ENCODE results near the gene SYNPO2. TPM values are rescaled to one million over a fixed set of nuclear protein-coding genes. Genes with fewer than 3 reads are reported as not detected.
A peak's percentile ranks its signal among the peaks of the same experiment; 100 is the strongest.
"Not testable (repeated sequence)": the region's sequence is repeated elsewhere in the genome, so short reads cannot be mapped to it uniquely, and the experiment has no call there.

SYNPO2 gene
- total RNA-seq, 1 donor from 2014 or later: 0.47 TPM

DNA sequence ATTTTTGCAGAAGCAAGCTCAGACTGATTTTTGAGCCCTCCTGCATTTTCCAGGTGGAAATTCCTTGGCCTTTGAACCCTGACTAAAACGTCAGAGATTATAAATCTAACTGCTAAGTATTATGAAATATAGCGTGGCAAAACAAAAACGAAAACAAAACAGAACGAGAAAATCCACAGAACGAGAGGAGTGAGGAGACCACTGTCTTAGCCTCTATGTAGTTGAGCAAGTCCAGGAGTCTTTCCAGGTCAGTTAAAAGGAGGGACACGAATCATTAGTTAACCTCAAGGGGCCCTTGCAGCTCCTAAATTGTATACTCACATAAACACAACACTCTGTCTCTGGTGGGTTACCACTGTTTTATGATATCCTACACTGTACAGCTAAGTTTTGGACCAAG lies 80.2 kb downstream of the SYNPO2 start:
- DNase-seq (ENCODE audit: extremely low read depth, low read depth, low spot score): no peak

DNA sequence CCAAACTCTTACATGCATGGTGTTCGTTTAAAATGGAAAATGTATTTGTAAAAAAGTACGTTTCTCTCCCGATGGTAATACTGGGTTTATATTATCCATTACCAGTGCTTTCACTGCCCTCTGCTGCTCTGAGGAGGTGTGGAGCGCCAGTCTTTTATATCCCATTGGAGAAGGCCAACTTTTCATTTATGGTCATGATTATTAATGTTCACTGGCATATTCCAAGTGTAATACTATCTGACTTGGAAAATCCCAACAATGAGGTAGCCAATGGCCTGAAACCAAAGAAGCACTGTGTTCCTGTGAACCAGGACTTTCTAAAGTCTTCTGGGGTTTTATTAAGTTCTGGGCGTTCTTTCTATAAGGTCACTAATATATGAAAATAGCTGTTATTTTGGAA lies 80.7 kb downstream of the SYNPO2 start:
- no peak for DNase-seq (ENCODE audit: extremely low read depth, low read depth, low spot score)

DNA sequence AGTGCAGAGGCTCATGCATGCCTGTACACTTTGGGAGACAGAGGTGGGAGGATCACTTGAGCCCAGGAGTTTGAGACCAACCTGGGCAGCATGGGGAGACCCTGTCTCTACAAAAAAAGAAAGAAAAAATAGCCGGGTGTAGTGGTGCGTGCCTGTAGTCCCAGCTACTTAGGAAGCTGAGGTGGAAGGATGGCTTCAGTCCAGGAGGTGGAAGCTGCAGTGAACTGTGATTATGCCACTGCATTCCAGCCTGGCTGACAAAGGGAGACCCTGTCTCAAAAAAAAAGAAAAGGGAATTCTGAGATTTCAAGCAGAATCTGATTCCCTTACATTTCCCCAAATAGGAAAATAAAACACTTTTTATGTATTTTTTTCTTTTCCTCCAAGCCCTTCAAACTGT lies 83.5 kb downstream of the SYNPO2 start:
- DNase-seq (ENCODE audit: extremely low read depth, low read depth, low spot score): no peak

DNA sequence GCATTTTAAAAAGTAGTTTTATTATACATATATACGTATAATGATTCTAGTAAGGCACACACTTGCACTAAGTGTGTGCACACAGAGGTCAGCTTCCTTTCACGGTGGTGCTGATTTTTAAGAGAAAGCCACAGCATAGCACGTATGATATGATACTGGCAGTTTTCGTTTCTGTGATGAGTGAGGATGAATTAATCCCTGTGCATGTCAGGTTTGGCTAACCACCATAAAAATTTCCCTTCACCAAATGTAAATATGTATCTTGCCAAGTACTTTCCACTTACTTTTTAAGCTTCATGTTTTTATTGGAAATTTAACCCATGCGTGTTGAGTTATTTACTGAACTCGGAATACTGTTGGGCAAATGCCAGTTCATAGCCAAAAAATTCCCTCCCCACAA lies 84.6 kb downstream of the SYNPO2 start:
- no peak for DNase-seq (ENCODE audit: extremely low read depth, low read depth, low spot score)

DNA sequence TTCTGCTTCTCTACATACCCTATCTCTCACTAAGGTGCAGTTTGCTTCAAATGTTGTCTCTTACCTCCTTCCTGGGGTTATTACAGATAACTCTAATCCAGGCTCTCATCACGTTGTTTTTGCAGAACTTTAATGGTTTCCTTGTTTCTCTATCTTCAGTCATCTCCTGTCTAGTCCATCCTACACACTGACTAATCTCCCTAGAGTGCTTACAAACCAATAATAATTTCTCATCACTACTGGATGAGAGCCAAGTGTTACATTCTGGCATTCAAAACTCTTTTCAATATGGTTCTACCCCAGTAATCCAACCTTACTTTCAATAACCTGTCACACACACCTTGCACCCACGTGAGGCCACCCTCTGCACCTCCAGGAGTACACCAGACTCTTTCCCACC lies 86.1 kb downstream of the SYNPO2 start:
- DNase-seq (ENCODE audit: extremely low read depth, low read depth, low spot score): no peak

DNA sequence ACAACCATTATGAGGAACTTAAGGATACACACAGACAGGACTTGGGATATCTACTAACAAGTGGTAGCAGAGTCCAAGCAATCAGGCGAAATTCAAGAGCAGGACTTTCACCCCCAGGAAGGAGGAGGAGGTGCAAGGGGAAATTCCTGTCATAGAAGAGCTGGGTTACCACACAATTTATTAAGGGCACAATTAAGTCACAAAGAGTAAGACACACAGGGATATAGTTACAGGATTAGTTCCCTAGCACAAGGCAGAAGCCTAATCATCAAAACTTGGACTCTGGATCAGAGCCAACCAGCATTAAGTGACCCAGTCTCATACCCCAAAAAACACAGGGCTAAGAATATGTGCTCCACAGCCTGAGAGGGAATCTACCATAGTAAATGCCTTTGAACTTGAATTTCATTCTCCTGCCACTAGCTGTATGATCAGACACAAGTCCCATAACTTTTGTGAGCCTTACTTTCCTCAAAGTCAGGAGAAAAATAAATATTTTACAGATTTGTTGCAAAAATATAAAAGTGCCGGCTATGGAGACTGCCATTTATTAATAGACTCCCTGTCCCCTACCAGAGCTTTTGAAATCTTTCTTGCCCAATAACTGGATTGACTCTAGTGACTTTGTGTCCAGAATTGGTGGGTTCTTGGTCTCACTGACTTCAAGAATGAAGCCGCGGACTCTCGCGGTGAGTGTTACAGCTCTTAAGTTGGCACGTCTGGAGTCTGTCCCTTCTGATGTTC lies 87.0 kb downstream of the SYNPO2 start:
- DNase-seq (ENCODE audit: extremely low read depth, low read depth, low spot score): no peak

DNA sequence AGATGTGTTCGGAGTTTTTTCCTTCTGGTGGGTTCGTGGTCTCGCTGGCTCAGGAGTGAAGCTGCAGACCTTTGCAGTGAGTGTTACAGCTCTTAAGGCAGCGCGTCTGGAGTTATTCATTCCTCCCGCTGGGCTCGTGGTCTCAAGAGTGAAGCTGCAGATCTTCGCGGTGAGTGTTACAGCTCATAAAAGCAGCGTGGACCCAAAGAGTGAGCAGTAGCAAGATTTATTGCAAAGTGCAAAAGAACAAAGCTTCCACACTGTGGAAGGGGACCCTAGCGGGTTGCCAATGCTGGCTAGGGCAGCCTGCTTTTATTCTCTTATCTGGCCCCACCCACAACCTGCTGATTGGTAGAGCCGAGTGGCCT lies 87.5 kb downstream of the SYNPO2 start:
- not testable (repeated sequence) for DNase-seq (ENCODE audit: extremely low read depth, low read depth, low spot score)

DNA sequence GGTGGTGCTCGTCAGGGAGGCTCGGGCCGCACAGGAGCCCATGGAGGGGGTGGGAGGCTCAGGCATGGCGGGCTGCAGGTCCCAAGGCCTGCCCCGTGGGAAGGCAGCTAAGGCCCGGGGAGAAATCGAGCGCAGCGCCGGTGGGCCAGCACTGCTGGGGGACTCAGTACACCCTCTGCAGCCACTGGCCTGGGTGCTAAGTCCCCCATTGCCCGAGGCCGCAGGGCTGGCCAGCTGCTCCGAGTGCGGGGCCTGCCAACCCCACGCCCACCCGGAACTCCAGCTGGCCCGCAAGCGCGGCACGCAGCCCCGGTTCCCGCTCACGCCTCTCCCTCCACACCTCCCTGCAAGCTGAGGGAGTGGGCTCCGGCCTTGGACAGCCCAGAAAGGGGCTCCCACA lies 88.4 kb downstream of the SYNPO2 start:
- DNase-seq (ENCODE audit: extremely low read depth, low read depth, low spot score): not testable (repeated sequence)

DNA sequence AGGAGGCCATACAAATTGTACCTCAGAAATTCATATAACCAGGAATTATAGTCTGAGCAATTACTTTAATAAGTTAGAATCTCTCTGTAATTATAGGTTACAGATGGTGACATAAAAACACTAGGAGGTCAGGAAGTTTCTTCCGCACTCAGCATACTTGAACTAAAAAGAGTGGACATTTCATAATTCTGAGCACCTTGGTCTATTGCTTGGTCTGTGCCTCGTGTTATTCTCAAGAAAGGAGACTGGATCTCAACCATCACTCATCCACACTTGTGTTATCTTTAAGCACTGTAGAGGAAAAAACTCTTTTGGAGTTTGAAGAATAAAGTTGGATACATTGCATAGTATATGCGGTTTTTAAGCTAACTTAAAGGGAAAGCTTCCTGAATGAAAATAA lies 91.1 kb downstream of the SYNPO2 start:
- DNase-seq (ENCODE audit: extremely low read depth, low read depth, low spot score): no peak

DNA sequence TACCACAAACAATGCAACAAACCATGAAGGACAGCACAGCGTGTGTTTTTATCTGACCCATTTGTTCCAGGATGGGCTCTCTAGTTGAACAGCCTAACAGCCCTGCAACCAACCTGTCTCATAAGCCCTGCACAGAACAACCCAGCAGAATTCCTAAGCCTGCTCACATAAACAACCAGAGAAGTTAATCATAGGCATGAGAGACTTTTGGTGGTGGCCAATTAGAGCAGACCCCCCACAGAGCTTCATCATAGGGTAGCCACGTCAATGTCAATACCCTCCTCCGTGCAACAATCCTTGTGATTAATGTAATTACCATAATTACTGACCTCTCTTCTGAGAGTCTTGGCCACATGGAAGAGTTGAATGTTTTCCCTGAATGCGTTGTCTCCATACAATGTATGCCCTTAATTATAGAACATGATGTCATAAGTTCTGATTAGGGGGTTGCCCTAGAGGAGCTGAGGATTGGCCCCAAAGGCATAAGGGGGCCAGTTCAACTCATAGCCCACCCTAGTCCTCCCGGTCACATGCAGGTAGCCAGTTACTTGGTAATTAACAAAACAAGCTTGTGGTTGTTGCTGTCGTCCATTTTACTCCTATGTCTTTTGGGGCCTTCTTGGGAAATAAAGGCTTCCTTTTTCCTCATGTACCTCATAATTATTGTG lies 92.7 kb downstream of the SYNPO2 start:
- no peak for DNase-seq (ENCODE audit: extremely low read depth, low read depth, low spot score)

DNA sequence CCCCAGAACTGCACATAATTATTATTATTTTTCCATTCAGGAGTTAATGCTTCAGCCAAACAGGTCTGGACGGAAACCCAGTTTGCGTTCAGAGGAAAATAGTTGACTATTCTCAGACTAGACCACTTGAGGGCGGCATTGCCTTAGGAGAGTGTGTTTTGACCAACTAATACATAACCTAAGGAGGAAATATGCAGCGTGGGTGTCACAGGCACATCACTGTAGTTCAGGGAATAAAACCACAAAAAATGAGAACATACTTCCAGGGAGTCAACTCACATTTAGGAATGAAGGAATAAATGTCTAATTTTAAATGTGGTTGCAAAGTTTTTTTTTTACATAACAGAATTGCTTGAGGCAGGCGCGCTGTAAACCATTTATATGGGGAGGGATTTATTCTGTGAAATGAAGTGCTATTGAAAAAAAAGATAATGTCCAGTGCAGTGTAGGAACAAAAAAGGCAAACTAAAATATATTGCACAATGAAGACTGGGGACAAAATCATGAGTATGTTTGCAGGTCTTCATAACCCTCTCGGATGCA lies 93.3 kb downstream of the SYNPO2 start:
- peak; percentile 55 for DNase-seq (ENCODE audit: extremely low read depth, low read depth, low spot score)

DNA sequence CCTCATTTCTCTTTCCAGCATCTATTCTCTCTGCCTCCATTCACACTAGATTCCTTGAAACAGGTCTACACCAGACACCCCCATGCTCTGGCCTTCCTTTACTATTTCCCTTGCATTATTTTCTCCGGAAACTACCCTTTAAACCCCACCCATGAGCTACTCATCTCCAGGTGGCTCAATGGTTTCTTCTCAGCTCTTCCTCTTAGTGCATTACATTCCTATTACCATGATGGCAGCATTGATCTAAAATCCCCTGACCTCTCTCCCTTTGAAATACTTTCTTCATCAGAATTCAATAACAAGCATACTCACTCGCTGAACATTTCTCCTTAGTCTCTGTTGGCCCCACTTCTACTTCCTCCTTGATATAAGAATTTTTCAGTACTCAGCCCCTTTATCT lies 94.6 kb downstream of the SYNPO2 start:
- DNase-seq (ENCODE audit: extremely low read depth, low read depth, low spot score): no peak

DNA sequence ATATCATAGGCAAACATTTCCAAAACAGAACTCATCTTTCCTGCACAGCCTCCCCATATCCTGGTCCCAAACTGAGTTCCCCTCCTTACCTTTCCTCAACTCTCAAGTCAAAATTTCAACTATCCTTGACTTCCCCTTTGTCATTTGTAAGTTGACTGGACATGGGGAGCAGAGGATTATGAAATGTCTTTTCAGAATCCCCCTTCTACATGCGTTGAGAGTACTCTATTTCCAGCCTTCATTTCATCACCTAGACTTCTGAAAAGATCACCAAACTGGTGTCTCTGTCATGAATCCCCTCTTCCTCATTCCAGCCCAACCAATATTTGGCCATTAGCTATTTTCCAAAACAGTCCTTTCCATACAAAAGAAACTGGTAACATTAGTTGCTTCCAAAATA lies 95.2 kb downstream of the SYNPO2 start:
- no peak for DNase-seq (ENCODE audit: extremely low read depth, low read depth, low spot score)

DNA sequence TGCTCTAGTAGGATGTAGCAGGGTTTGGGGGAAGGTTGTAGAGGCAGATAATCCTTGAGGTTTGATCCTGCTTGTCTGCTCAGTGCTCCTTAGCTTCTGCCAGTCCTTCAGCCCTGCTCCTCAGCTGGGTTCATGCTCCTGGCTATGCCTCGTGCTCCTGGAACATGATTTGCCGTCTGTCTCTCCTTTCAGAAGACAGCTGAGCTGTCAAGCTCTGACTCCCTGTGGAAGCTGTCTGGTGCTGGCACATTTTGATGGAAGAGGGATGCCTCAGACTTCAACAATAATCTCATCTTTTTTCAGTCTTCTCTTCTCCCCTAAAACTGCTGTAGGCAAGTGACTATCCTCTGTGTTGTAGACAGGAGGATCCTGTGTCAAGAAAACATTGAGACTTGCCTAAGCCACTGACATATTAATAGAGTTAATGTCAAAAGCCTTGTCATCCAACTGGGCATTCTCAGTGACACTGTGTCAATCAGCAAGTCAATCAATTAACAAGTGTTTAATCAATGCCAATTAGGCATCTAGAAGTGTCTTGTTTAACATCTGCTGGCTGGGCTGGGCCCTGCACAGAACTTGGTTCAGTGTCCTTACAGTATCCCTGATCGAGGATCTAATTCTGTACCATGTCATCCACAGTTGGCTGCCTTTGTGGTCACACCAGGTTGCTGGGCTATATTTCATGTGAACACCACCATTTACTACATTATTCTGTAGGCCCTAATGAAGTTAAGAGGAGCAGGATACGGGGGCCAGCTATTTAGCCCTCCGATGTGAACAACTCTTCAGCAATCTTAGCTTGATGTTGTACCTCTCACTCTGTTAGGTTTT lies 96.7 kb downstream of the SYNPO2 start:
- no peak for DNase-seq (ENCODE audit: extremely low read depth, low read depth, low spot score)

DNA sequence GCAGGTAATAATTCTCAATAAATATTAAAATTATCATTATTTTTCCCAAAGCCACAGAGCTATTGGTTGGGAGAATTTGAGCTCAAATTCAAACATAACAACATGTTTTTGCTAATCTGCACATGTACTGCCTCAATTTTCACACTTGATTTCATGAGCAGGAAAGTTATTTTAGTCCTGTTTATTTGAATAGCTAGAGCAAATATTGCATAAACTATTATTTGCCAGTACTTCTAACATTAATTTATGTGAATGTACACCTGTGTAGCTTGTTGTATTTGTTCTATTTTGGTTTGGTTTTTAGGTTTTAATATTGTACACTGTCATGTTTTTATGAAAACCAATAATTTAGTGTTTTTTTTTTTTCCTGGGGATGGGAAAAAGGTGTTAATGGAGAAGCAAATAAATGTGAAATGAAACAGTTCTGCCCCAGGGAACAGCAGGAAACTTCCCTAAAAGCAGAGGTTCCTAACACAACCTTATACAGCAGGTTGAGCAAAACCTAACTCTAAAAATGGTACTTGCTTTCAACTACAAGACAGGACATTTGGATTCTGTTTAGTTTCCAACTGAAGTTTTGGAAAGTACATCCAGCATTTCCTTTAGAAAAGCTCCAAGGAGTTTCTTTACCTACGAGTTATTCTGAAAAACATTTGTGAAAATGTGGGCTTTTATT lies 99.4 kb downstream of the SYNPO2 start:
- no peak for DNase-seq (ENCODE audit: extremely low read depth, low read depth, low spot score)

DNA sequence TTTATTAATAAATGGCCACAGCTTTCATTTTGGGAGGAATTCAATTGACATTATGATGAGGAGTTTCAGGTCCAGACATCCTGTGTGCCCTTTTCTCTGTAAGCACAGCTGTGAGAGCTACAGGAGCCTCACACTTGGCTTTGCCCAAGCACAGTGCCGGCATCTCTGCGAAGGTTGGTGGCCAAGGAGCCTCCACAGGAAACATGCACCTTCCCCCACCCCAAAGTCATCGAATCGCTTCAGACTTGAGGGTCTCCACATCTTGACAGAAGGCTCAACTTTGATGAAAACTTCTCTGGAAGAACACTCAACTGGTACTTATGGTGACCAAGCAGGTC lies 100.0 kb downstream of the SYNPO2 start:
- no peak for DNase-seq (ENCODE audit: extremely low read depth, low read depth, low spot score)

DNA sequence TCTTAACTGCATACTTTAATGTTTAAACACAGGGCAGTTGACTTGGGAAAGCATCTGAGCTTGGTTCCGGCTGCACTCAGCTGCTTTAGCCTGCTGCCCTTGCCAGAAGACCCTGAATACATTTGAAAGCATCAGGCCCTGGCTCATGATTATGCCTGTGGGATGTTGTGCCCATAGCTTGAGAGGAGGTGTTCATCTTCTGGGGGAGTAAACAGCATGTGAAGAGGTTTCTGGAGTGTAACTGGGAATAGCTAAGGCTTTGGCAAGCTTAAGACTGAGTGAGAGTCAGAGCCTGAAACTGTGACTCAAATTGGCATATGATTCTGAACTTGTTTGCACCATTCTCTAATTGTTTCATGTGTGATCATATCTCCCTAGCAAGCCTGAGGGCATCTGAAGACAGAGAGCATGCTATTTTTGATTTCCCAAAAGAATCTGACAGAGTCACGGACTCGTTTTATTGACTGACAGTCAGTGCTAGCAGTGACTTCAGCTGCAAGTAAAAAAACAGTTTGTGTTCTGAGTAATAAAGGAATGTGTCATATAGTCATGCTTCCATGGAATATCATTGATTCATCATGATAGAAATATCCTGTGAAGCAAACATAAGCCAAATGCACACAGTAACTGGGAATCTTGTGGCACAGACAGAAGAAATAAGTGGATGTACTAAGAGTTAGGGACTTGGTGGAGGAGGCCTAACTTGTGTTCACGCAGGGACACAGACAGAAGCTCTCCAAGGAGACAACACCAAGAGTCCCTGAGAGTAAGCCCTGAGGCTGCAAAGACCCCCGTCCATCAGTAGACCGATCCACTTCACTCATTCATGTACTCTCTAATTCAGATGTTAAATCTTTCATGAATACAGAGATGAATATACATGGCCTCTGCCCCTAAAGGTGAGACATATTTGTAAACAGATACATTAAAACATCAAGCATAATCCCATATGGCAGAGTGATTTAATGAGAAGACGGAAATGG lies 100.7 kb downstream of the SYNPO2 start:
- DNase-seq (ENCODE audit: extremely low read depth, low read depth, low spot score): no peak

DNA sequence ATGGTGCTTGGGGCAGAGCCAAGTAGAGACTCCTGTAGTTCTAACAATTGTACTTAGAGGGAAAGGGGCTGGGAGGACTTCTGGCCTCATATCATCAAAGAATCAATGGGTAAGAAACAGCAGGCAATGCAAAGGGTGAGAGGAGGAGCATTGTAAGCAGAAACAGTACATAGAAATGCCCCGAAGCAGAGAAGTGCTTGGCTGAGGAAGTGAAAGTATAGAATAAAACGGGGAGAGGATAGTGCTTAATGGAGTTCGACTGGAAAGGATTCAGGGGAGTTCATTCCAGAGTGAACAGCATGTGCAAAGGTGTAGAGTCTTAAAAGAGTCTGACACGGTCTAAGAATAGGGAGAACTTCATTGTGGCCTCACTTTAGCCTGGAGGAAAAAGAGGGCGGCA lies 103.0 kb downstream of the SYNPO2 start:
- no peak for DNase-seq (ENCODE audit: extremely low read depth, low read depth, low spot score)

DNA sequence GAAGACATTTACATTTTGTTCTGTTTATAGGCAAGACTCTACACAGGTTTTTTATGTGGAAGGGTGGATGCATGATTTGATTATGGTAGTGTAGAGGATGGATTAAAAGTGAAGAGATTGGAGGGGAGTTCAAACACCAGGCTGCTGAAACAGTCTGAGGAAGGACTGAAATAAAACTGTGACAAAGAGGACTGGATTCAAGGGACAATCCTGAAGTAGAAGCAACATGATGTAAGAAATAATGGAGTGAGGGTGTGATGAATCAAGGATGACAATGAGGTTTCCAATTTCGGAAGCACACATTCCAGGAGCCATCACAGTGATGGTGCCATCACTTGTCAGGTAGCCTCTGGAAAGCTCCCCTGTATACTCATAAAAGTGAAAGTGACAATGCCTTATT lies 103.5 kb downstream of the SYNPO2 start:
- DNase-seq (ENCODE audit: extremely low read depth, low read depth, low spot score): no peak

DNA sequence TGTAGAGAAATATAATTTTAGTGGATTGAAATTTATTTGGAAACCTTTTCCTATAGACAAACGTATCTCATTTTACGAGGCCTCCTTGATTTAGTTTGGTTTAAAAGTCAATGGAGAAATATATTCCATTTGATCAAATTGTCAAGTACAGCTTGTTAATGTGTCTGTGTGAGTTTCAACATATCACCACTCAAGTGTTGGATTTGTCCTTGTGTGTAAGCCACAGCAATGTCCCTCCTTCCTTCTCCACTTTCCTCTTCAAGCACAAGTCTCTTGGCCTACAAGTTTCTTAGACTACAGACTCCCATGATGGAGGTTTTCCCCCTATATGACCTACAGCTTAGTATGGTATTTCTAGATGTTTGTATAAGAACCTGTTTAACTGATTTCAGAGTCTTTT lies 104.7 kb downstream of the SYNPO2 start:
- DNase-seq (ENCODE audit: extremely low read depth, low read depth, low spot score): no peak

All from glomerular endothelial cell (primary cell).